PC-9 (cell line): ENCODE data around the gene OR6N1. TPM values are rescaled to one million over a fixed set of nuclear protein-coding genes. Genes with fewer than 3 reads are reported as not detected.

Source experiments
- BruUV-seq: library from RNA; stranded (reverse); fragments of 400-500 nt; replicated peaks from 2 replicates; lab custom pipeline; 2021; lab: Mats Ljungman, UMichigan
- CTCF ChIA-PET: fragments of 300-600 bp; sonication (Branson Sonifier 250); formaldehyde crosslinking; loops from one replicate; lab custom pipeline; 2022; ENCODE audit warnings: antibody characterized with exemption; lab: Charles Lee
- POLR2A ChIA-PET: fragments of 300-600 bp; sonication (Branson Sonifier 250); formaldehyde crosslinking; loops from one replicate; lab custom pipeline; 2022; ENCODE audit warnings: antibody characterized with exemption; ENCODE audit not compliant: unreplicated experiment; lab: Charles Lee
- DNase-seq, 2 experiments: peaks; one replicate each; pipeline versions ENCODE4 v3.0.0 to v3.0.0-alpha.2; 2015 to 2022; ENCODE audit warnings: mixed read lengths in 1 of 2
- H2AFZ ChIP-seq: fragments of 200-600 bp; sonication (generic); 2 replicates; pipeline ENCODE4 v1.8.1; 2017; ENCODE audit warnings: antibody characterized with exemption
- H3F3A ChIP-seq: fragments of 200-600 bp; sonication (generic); 2 replicates; pipeline ENCODE4 v1.8.1; 2017; ENCODE audit warnings: antibody characterized with exemption, mild to moderate bottlenecking, low read depth; ENCODE audit not compliant: insufficient read depth
- H3K27ac ChIP-seq: fragments of 200-600 bp; sonication (generic); 2 replicates; pipeline ENCODE4 v1.6.1; 2016; ENCODE audit warnings: mixed run types
- H3K27me3 ChIP-seq: fragments of 200-600 bp; sonication (generic); 2 replicates; pipeline ENCODE4 v1.6.1; 2016; ENCODE audit warnings: low read depth, mixed run types; ENCODE audit not compliant: insufficient read depth
- H3K36me3 ChIP-seq: fragments of 200-600 bp; sonication (generic); 2 replicates; pipeline ENCODE4 v1.6.1; 2016; ENCODE audit warnings: low read depth, mixed run types
- H3K4me1 ChIP-seq: fragments of 200-600 bp; sonication (generic); replicated peaks from 2 replicates; pipeline ENCODE4 v1.6.1; 2016; ENCODE audit warnings: mixed run types; ENCODE audit not compliant: insufficient read depth
- H3K4me2 ChIP-seq: fragments of 200-600 bp; sonication (generic); 2 replicates; pipeline ENCODE4 v1.6.1; 2017; ENCODE audit warnings: mixed run types
- H3K4me3 ChIP-seq: fragments of 200-600 bp; sonication (generic); 2 replicates; pipeline ENCODE4 v1.6.1; 2016; ENCODE audit warnings: mixed run types
- H3K79me2 ChIP-seq: fragments of 200-600 bp; sonication (generic); 2 replicates; pipeline ENCODE4 v1.6.1; 2017; ENCODE audit warnings: low read depth, mixed run types
- H3K9me2 ChIP-seq: fragments of 200-600 bp; sonication (generic); 2 replicates; pipeline ENCODE4 v1.8.1; 2017; ENCODE audit warnings: mild to moderate bottlenecking; ENCODE audit not compliant: insufficient read depth
- H3K9me3 ChIP-seq: fragments of 200-600 bp; sonication (generic); 2 replicates; pipeline ENCODE4 v1.8.1; 2016; ENCODE audit warnings: low read depth; ENCODE audit not compliant: insufficient read depth
- H4K20me1 ChIP-seq: fragments of 200-600 bp; sonication (generic); 2 replicates; pipeline ENCODE4 v1.8.1; 2017; ENCODE audit not compliant: insufficient read depth
- EZH2 ChIP-seq: fragments of 200-600 bp; sonication (generic); IDR thresholded peaks from 2 replicates; pipeline ENCODE4 v1.8.0; 2017; ENCODE audit warnings: antibody characterized with exemption, low read depth
- intact Hi-C: fragments of 100-400 bp; cut with micrococcal nuclease; formaldehyde crosslinking; loops from one replicate; pipeline ENCODE4 v1.10.0; 2022; ENCODE audit not compliant: unreplicated experiment
- total RNA-seq: library from RNA; stranded (reverse); gene quantifications from 2 replicates; pipeline ENCODE4 v1.2.3, GENCODE V29; 2021
- TF ChIP-seq, protein P1 (sequence below): fragments of 200-600 bp; sonication (generic); conservative IDR thresholded peaks from 2 replicates; pipeline ENCODE4 v1.6.1; 2017; ENCODE audit warnings: mixed run types, antibody characterized with exemption, mild to moderate bottlenecking, moderate library complexity

Gene OR6N1
- total RNA-seq, 1 experiment from 2014 or later, result not detected

DNA sequence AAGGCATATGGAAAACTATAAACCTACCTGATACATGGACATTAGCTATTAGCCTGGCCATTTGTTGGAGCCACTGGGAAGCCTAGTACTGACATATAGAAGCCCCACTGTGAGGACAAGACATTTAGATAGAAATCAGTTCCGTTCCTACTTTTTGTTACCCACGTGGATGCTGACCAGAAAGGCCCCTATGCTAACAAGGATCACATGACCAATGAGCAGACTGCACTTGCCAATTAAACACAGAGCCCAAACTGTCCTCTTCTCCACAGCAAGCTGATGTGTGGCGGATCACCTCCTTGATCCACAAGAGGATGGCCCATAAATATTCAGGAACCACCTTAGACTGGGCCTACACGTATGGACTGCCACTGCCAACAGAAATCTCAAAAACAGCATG lies 40.3 kb downstream of the OR6N1 start:
- H3K4me2 ChIP-seq, result no peak overlapping the region
- no peaks in the 10 kb centered on the region for H3K4me1 ChIP-seq
- BruUV-seq, result no TSS peak
- no peaks in the 10 kb centered on the region for H3K79me2 ChIP-seq
- intact Hi-C loops, result no loop called here
- H3K9me3 ChIP-seq, result no peaks in the 10 kb centered on the region
- no peaks in the 10 kb centered on the region for H4K20me1 ChIP-seq
- TF ChIP-seq, protein P1, sequence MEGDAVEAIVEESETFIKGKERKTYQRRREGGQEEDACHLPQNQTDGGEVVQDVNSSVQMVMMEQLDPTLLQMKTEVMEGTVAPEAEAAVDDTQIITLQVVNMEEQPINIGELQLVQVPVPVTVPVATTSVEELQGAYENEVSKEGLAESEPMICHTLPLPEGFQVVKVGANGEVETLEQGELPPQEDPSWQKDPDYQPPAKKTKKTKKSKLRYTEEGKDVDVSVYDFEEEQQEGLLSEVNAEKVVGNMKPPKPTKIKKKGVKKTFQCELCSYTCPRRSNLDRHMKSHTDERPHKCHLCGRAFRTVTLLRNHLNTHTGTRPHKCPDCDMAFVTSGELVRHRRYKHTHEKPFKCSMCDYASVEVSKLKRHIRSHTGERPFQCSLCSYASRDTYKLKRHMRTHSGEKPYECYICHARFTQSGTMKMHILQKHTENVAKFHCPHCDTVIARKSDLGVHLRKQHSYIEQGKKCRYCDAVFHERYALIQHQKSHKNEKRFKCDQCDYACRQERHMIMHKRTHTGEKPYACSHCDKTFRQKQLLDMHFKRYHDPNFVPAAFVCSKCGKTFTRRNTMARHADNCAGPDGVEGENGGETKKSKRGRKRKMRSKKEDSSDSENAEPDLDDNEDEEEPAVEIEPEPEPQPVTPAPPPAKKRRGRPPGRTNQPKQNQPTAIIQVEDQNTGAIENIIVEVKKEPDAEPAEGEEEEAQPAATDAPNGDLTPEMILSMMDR, result no peak
- no peak for TF ChIP-seq EZH2
- no peak overlapping the region for H2AFZ ChIP-seq
- no peaks in the 10 kb centered on the region for H3K27me3 ChIP-seq
- no peak for DNase-seq
- no peaks in the 10 kb centered on the region for H3K36me3 ChIP-seq
- H3K9me2 ChIP-seq, result no peaks in the 10 kb centered on the region
- ChIA-PET CTCF (no interaction called here), POLR2A (no interaction called here)
- H3K4me3 ChIP-seq, result no peak overlapping the region
- H3K27ac ChIP-seq, result no peak overlapping the region
- no peaks in the 10 kb centered on the region for H3F3A ChIP-seq

DNA sequence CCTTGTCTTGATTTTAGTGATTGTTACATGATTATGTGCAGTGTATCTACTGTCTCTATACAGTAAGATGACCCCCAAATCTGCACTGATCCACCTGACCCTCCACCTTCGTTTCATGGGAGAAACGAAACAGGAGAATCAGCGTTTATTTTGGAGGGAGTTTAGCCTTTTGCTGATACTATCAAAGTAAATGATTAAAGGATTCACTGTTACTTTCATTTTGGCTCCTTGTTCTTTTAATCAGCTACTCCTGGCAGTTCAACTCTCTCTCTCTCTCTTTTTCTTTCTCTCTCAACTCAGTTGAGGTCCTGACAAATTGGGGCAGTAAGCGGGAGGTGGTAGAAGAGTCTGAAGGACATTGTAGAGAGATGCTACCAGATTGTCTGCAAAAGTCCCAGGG lies 41.5 kb downstream of the OR6N1 start:
- no peaks in the 10 kb centered on the region for H3K9me2 ChIP-seq
- no peak overlapping the region for H3K27ac ChIP-seq
- no peaks in the 10 kb centered on the region for H3K9me3 ChIP-seq
- intact Hi-C loops, result no loop called here
- BruUV-seq, result no TSS peak
- no peaks in the 10 kb centered on the region for H3K36me3 ChIP-seq
- H2AFZ ChIP-seq, result no peak overlapping the region
- DNase-seq, result no peak
- TF ChIP-seq EZH2, result no peak
- TF ChIP-seq, protein P1, result no peak
- POLR2A ChIA-PET, result no interaction called here
- H3K4me1 ChIP-seq, result no peaks in the 10 kb centered on the region
- CTCF ChIA-PET, result no interaction called here
- no peak overlapping the region for H3K4me3 ChIP-seq
- H3K27me3 ChIP-seq, result no peaks in the 10 kb centered on the region
- H3K4me2 ChIP-seq, result no peak overlapping the region
- no peaks in the 10 kb centered on the region for H4K20me1 ChIP-seq
- H3K79me2 ChIP-seq, result no peaks in the 10 kb centered on the region
- no peaks in the 10 kb centered on the region for H3F3A ChIP-seq

DNA sequence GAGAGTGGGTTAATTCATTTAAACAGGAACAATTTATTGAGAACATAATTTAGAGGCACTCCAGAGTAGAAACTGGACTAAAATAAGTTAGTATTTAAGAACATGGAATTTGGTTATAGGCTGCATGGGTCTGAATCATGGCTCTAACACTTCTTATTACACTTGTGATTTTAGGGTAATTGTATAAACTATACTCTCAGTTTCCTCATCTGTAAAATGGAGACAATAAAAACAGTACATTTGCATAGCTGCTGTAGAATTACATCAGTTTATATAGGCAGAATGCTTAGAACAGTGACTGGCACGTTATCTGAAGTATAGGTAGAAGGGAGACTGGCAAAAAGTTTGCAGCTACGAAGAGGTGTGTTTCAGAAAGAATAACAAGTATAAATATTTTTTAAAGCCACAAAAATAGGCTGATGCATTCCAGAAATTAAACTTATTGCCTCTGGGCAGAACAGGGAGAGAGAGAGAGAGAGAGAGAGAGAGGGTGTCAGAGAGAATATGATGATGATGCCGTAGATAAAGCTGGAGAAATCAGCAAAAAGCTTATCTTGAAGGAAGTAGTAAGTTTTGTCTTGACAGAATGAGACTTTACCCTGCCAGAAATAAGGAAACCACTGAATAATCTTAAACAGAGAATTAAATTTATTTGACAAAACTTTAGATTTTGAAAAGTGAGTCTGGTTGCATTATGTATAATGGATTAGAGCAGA lies 43.3 kb downstream of the OR6N1 start:
- CTCF ChIA-PET, result no interaction called here
- H3K27ac ChIP-seq, result no peak overlapping the region
- H3K79me2 ChIP-seq, result no peaks in the 10 kb centered on the region
- H3K36me3 ChIP-seq, result no peaks in the 10 kb centered on the region
- no peaks in the 10 kb centered on the region for H3F3A ChIP-seq
- BruUV-seq, result no TSS peak
- no peaks in the 10 kb centered on the region for H3K4me1 ChIP-seq
- no peak overlapping the region for H3K4me3 ChIP-seq
- H2AFZ ChIP-seq, result no peak overlapping the region
- no peaks in the 10 kb centered on the region for H3K9me2 ChIP-seq
- TF ChIP-seq EZH2, result no peak
- TF ChIP-seq, protein P1, result no peak
- no peaks in the 10 kb centered on the region for H3K9me3 ChIP-seq
- intact Hi-C loops, result no loop called here
- POLR2A ChIA-PET, result no interaction called here
- no peaks in the 10 kb centered on the region for H4K20me1 ChIP-seq
- H3K27me3 ChIP-seq, result no peaks in the 10 kb centered on the region
- no peak overlapping the region for H3K4me2 ChIP-seq
- no peak for DNase-seq
